Measurements from ENCODE around the gene TOPORS.

DNA sequence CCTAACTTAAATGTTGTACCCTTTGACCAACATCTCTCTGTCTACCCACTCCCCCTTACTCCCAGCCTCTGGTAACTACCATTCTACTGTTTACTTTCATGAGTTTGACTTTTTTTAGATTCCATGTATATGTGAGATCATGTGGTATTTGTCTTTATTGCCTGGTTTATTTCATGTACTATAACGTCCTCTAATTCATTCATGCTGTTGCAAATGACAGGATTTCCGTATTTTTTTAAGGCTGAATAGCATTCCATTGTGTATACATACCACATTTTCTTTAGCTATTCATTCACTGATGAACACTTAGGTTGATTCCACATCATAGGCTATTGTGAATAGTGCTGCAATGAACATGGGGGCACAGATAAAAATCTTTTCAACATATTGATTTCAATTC, 32.4 kb upstream of the TOPORS start:
- TF ChIP-seq POLR2A (IDR thresholded peaks at IDR 0.05; ENCODE audit: low read length) = no peak
- no peak for TF ChIP-seq GATA1 (IDR thresholded peaks at IDR 0.05; ENCODE audit: low read depth, low read length)

All from erythroblast (primary cell).